Fibroblast of pulmonary artery (primary cell): ENCODE results near the gene ELANE.
"Not testable (repeated sequence)": the region's sequence is repeated elsewhere in the genome, so short reads cannot be mapped to it uniquely, and the experiment has no call there.

Experiments
- DNase-seq: peaks from one replicate; pipeline ENCODE4 v3.0.0-alpha.2; 2010; ENCODE audit warnings: low read depth
- H3K4me3 ChIP-seq: replicated peaks from 2 replicates; pipeline ENCODE4 v1.5.1; 2011; ENCODE audit warnings: low read depth, mild to moderate bottlenecking, control low read depth, low read length, moderate library complexity
- CTCF ChIP-seq: IDR thresholded peaks from 2 replicates; pipeline ENCODE4 v1.5.1; 2011; ENCODE audit warnings: mild to moderate bottlenecking, control low read depth, low read length, inconsistent platforms; ENCODE audit errors: missing control alignments

Gene ELANE

GRCh38 chr19:815775-816499, 36.2 kb upstream of the ELANE start:
- DNase-seq = no peak
- H3K4me3 ChIP-seq = no peak overlapping the region
- TF ChIP-seq CTCF = no peak

GRCh38 chr19:816500-816857, 35.6 kb upstream of the ELANE start:
- DNase-seq = no peak
- no peak for TF ChIP-seq CTCF
- H3K4me3 ChIP-seq = no peak overlapping the region

GRCh38 chr19:820212-820611, 31.9 kb upstream of the ELANE start:
- not testable (repeated sequence) for DNase-seq, H3K4me3 ChIP-seq

- H3K4me3 ChIP-seq = peak overlapping the region; percentile 24
- TF ChIP-seq CTCF = no peak
- no peak for DNase-seq
Measured at GRCh38 chr19:821231-821824, 30.8 kb upstream of the ELANE start.

DNA sequence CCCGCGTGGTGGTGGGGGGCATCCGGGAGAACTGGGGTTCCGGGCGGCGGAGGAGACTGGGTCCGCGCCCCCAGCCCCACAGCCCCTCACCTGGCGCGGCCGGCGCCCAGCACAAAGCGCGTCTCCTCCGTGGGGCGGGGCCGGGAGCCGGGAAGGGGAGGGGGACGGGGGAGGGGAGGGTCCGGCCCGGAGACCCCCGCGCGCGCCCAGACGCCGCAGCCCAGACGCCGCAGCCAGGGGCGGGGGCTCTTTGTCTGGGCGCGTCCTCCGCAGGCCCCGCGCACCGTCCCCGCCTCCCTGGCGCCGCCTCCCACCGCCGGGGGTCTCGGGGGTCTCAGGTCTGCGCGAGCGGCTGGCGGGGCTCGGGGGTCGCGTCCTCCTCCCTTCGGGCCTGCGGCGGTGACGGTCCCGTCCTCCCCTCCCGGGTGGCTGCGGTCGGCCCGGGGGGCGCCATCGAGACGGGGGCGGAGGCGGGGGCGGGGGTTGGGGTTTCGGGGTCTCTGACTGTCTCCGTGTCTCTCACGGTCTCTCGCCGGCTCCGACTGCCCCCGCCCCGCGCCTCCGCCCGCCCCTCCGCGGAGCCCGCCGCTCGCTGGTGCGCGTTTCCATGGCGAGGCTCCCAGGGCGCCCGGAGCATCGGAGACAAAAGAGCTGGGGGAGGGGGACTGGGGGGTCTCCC, 30.1 kb upstream of the ELANE start, which contains the start of gene PLPPR3:
TSS of gene PLPPR3 (minus strand) at position 131 of the 679 bp plus-strand sequence. CDS start 396 bp downstream, outside the sequence.
- peak within 1 kb of the TSS; percentile 24 for H3K4me3 ChIP-seq
- no peak for DNase-seq
- TF ChIP-seq CTCF = no peak

DNA sequence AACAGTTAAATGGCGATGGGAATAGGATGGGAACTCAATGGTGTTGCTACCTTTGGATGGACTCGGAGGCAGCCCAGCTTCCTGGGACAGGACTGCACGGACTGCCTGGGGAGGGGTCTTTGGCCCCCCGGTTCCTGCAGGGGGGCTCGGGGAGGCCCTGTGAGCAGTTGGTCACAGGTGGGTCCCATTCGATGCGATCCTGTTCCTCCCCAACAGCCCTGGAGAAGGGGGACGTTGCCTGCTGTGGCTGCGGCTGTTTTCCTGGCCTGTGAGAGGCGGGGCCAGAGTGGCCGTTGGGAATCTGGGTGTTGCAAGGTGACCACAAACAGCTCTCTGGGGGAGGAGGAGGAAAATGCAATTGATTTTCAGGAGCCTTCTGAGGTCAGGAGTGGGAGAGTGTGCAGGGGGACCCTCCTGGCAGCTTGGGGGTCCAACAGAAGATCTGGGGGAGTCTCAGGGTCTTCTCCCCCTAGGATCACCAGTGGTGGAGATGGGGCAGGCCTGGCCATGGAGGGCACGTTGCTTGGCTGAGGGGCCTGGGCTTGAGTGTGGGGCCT, 28.5 kb upstream of the ELANE start:
- DNase-seq = no peak
- H3K4me3 ChIP-seq = no peak overlapping the region
- no peak for TF ChIP-seq CTCF

- no peak for DNase-seq
- no peak overlapping the region for H3K4me3 ChIP-seq
- no peak for TF ChIP-seq CTCF
Measured at GRCh38 chr19:824885-825284, 27.2 kb upstream of the ELANE start.
